Hematopoietic multipotent progenitor cell (in vitro differentiated cells): ENCODE results near the gene FILIP1. TPM values are rescaled to one million over a fixed set of nuclear protein-coding genes. Genes with fewer than 3 reads are reported as not detected.

Experiments used
- DNase-seq, 3 donors: peaks; one replicate each; pipeline ENCODE4 v3.0.0-alpha.2; 2011 to 2015; ENCODE audit warnings: low read depth in 2 of 3, low spot score in 2 of 3
- total RNA-seq: library from RNA; depleted of rRNA; stranded (reverse); fragments of >200 nt; gene quantifications from one replicate; pipeline ENCODE4 v1.2.3, GENCODE V29; 2012

The FILIP1 gene
- total RNA-seq, 1 donor, result under 0.01 TPM

GRCh38 chr6:75386050-75386770 is 107.4 kb downstream of the FILIP1 start:
- no peak for DNase-seq

- DNase-seq, result no peak
Measured at GRCh38 chr6:75384116-75384515, 109.5 kb downstream of the FILIP1 start.

GRCh38 chr6:75382634-75382900 is 111.0 kb downstream of the FILIP1 start:
- no peak for DNase-seq

- no peak for DNase-seq
Measured at GRCh38 chr6:75381877-75382633, 111.5 kb downstream of the FILIP1 start.

GRCh38 chr6:75379536-75379935 is 114.1 kb downstream of the FILIP1 start:
- DNase-seq, result no peak

- DNase-seq, result no peak
Measured at GRCh38 chr6:75378101-75378500, 115.5 kb downstream of the FILIP1 start.

GRCh38 chr6:75377386-75377785 is 116.2 kb downstream of the FILIP1 start:
- no peak for DNase-seq

- no peak for DNase-seq
Measured at GRCh38 chr6:75376347-75377024, 117.1 kb downstream of the FILIP1 start.

GRCh38 chr6:75374961-75375400 is 118.6 kb downstream of the FILIP1 start:
- DNase-seq, result no peak

- DNase-seq, result no peak
Measured at GRCh38 chr6:75372884-75373283, 120.7 kb downstream of the FILIP1 start.

- no peak for DNase-seq
Measured at GRCh38 chr6:75370011-75370410, 123.6 kb downstream of the FILIP1 start.

GRCh38 chr6:75368864-75369402 is 124.7 kb downstream of the FILIP1 start:
- DNase-seq, result no peak

GRCh38 chr6:75368151-75368779 is 125.3 kb downstream of the FILIP1 start:
- no peak for DNase-seq

GRCh38 chr6:75363304-75363703 is 130.3 kb downstream of the FILIP1 start:
- DNase-seq, result no peak

- no peak for DNase-seq
Measured at GRCh38 chr6:75353644-75354043, 140.0 kb downstream of the FILIP1 start.

- no peak for DNase-seq
Measured at GRCh38 chr6:75351570-75351969, 142.0 kb downstream of the FILIP1 start.

- DNase-seq, result no peak
Measured at GRCh38 chr6:75350808-75351207, 142.8 kb downstream of the FILIP1 start.

- DNase-seq, result no peak
Measured at GRCh38 chr6:75350156-75350555, 143.4 kb downstream of the FILIP1 start.

- DNase-seq, result peak in 1 of 3 donors; percentile 15
Measured at GRCh38 chr6:75349262-75349984, 144.2 kb downstream of the FILIP1 start.

GRCh38 chr6:75348882-75349261 is 144.7 kb downstream of the FILIP1 start:
- no peak for DNase-seq
